K562 treated with DMSO at 1 percent for 24 hours (cell line): ENCODE results near the gene GCLM. TPM values are rescaled to one million over a fixed set of nuclear protein-coding genes. Genes with fewer than 3 reads are reported as not detected.

ENCODE experiments used
- total RNA-seq: library from RNA; unstranded; fragments of 300-600 nt; gene quantifications from 2 replicates; pipeline ENCODE4 v1.2.3, GENCODE V29; 2022; ENCODE audit warnings: low read depth; ENCODE audit not compliant: insufficient read depth

GCLM gene
- total RNA-seq: 29.5 and 32.8 TPM in 2 replicates

DNA sequence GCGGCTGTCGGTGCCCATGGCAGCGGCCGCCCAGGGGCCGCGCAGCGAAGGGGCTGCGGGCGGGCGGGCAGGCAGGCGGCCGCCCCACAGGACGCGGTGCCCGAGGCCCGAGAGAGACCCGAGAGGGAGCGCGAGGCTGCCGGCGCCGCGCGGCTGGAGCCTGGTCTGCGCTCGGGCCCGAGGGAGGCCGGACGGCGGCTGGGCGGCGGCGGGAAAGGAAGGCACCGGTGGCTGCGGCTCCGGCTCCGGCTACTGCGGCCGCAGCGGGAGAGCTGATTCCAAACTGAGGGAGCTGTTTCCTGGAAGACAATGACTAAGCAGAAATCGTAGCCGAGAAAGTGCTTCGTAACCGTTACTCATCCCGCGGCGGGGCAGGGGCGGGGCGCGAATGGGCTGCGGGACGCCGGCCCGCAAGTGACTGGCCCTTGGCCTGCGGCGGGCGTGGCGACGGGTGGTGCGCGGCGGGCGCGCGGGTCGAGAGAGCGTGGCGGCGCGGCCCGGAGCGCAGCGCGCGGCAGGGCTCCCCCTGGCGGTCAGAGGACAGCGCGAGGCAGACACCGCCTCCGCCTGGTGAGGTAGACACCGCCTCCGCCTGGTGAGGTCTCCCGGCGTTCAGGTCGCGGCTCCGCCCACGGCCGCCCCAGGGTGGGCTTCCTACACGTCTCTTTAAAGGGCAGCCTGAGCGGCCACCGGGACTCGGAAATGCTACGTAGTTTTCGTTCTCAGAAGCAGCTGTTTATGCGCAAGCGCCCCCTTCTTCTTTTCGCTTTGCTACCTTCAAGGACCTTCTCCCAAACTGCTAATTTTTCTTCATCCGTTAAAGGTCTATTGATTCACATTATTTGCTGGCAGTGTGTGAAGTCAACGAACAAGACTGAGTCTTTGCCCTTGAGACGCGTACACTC lies at the start of gene GCLM:
Gene GCLM (minus strand): TSS at position 285 of the 905 bp plus-strand sequence. CDS start 267 bp downstream, at position 18.

GRCh38 chr1:93878889-93879586 lies 30.2 kb downstream of the GCLM start, which contains the start of gene DNTTIP2:
DNTTIP2 (minus strand) TSS chr1:93879206; CDS start chr1:93879148, 58 bp downstream.

Other genes starting within 250 kb of the GCLM start
- 0.87 and 0.90 TPM in 2 replicates for gene BCAR3, start 227.6 kb downstream of the GCLM start, total RNA-seq
- 20.4 and 26.4 TPM in 2 replicates for gene DNTTIP2, start 30.2 kb downstream of the GCLM start, total RNA-seq
- gene ABCA4, start 211.7 kb upstream of the GCLM start, total RNA-seq: 0.70 and 0.81 TPM in 2 replicates